Erythroblast (primary cell): Measurements from ENCODE around the gene CDRT4.

Source experiments
- GATA1 ChIP-seq: IDR thresholded peaks from 2 replicates; pipeline ENCODE4 v1.6.1; 2011; ENCODE audit warnings: low read depth, mild to moderate bottlenecking, control low read depth, low read length, moderate library complexity
- POLR2A ChIP-seq: IDR thresholded peaks from 2 replicates; pipeline ENCODE4 v1.6.1; 2011; ENCODE audit warnings: mild to moderate bottlenecking, low read length

- TF ChIP-seq POLR2A (no peak), GATA1 (no peak)
Observed at GRCh38 chr17:15418781-15419180, 48.6 kb downstream of the CDRT4 start.
